K562 (cell line): Measurements from ENCODE around the gene TCIRG1. TPM values are rescaled to one million over a fixed set of nuclear protein-coding genes. Genes with fewer than 3 reads are reported as not detected.

Experiments used
- ATAC-seq: fragments of 200-7000 bp; cut with Tn5 transposase; 3 replicates; pipeline ENCODE4 v1.9.1; 2020; ENCODE audit warnings: moderate library complexity
- BruUV-seq: library from RNA; stranded (reverse); fragments of 400-500 nt; replicated peaks from 2 replicates; lab custom pipeline; 2021; lab: Mats Ljungman, UMichigan
- CTCF ChIA-PET: fragments of 300-600 bp; formaldehyde crosslinking; extraction: SDS; loops from one replicate; lab custom pipeline; 2021; ENCODE audit warnings: low intra/inter-chr PET ratio; lab: Yijun Ruan, JAX
- POLR2A ChIA-PET: fragments of 300-600, 350-650 bp; sonication (Branson Sonifier 250); formaldehyde crosslinking; extraction: SDS; loops from one replicate; lab custom pipeline; 2021; ENCODE audit warnings: antibody characterized with exemption, inconsistent platforms; lab: Yijun Ruan, JAX
- DNase-seq, 4 experiments: peaks; one replicate each; pipeline versions ENCODE4 v3.0.0 to v3.0.0-alpha.2; 2011 to 2018; ENCODE audit warnings: low spot score in 3 of 4, mixed read lengths in 3 of 4; ENCODE audit errors: extremely low read depth in 1 of 4
- FAIRE-seq: peaks from 2 replicates; lab custom pipeline; 2011; peaks lifted over from hg19 to GRCh38; lab: Jason Lieb, UNC
- H2AFZ ChIP-seq: 2 replicates; pipeline ENCODE4 v1.6.0; 2011; ENCODE audit warnings: low read depth, low read length, control low read depth, inconsistent platforms
- H3K27ac ChIP-seq: fragments of 200-600 bp; 3 replicates; pipeline ENCODE4 v1.8.0; 2011; ENCODE audit warnings: low read depth, mild to moderate bottlenecking, control low read depth, inconsistent platforms, low read length, moderate library complexity, mixed read lengths; ENCODE audit errors: extremely low read depth
- H3K27me3 ChIP-seq, 2 experiments: fragments of 300-600 bp in 1 of 2; 2 replicates in 1 of 2; 3 replicates in 1 of 2; pipeline versions ENCODE4 v1.6.0 to v1.8.0; 2011; ENCODE audit warnings: inconsistent platforms in 2 of 2, low read length in 2 of 2, mild to moderate bottlenecking in 1 of 2, mixed read lengths in 1 of 2, moderate library complexity in 1 of 2; ENCODE audit not compliant: control insufficient read depth in 2 of 2, insufficient read depth in 2 of 2
- H3K36me3 ChIP-seq: fragments of 300-600 bp; 3 replicates; pipeline ENCODE4 v1.8.0; 2011; ENCODE audit warnings: mild to moderate bottlenecking, low read length, inconsistent platforms; ENCODE audit not compliant: control insufficient read depth, insufficient read depth
- H3K4me1 ChIP-seq, 2 experiments: fragments of 200-600 bp in 1 of 2; replicated peaks in 1 of 2; 2 replicates in 1 of 2; 3 replicates in 1 of 2; pipeline versions ENCODE4 v1.5.1 to v1.8.0; 2011; ENCODE audit warnings: inconsistent platforms in 2 of 2, low read length in 2 of 2, mild to moderate bottlenecking in 1 of 2, mixed read lengths in 1 of 2, moderate library complexity in 1 of 2; ENCODE audit not compliant: control insufficient read depth in 2 of 2, insufficient read depth in 2 of 2
- H3K4me2 ChIP-seq: 2 replicates; pipeline ENCODE4 v1.6.1; 2011; ENCODE audit warnings: low read length, control low read depth, inconsistent platforms, mixed read lengths; ENCODE audit not compliant: insufficient read depth
- H3K4me3 ChIP-seq: fragments of 200-600 bp; sonication (generic), shearing (Covaris generic); 2 replicates; pipeline ENCODE4 v1.5.1; 2016; ENCODE audit warnings: control low read depth, inconsistent platforms
- H3K79me2 ChIP-seq: fragments of 200-600 bp; 3 replicates; pipeline ENCODE4 v1.8.0; 2011; ENCODE audit warnings: low read length, inconsistent platforms; ENCODE audit not compliant: control insufficient read depth, insufficient read depth
- H3K9ac ChIP-seq, 2 experiments: 2 replicates each; pipeline versions ENCODE4 v1.6.0 to v1.6.1; 2011; ENCODE audit warnings: low read depth in 2 of 2, low read length in 2 of 2, control low read depth in 1 of 2, inconsistent platforms in 1 of 2, mild to moderate bottlenecking in 1 of 2, mixed read lengths in 1 of 2; ENCODE audit not compliant: insufficient read depth in 1 of 2
- H3K9me1 ChIP-seq: one replicate; pipeline ENCODE4 v1.6.0; 2011; ENCODE audit warnings: inconsistent platforms, mild to moderate bottlenecking, low read length, moderate library complexity; ENCODE audit not compliant: control insufficient read depth, insufficient read depth
- H3K9me3 ChIP-seq: replicated peaks from 2 replicates; pipeline ENCODE4 v1.5.1; 2011; ENCODE audit warnings: low read depth, low read length, inconsistent platforms; ENCODE audit not compliant: control insufficient read depth, insufficient read depth
- H4K20me1 ChIP-seq: replicated peaks from 2 replicates; pipeline ENCODE4 v1.6.1; 2011; ENCODE audit warnings: low read length, inconsistent platforms, mixed read lengths; ENCODE audit not compliant: control insufficient read depth, insufficient read depth
- HCFC1 ChIP-seq: IDR thresholded peaks from 2 replicates; pipeline ENCODE4 v1.6.1; 2012; ENCODE audit warnings: low read depth, low read length, improper control_type of control experiment
- SAFB2 ChIP-seq: fragments of 200-400 bp; formaldehyde crosslinking; IDR thresholded peaks from 2 replicates; pipeline ENCODE4 v1.6.1; 2018; ENCODE audit warnings: borderline replicate concordance, low read length, low read depth, moderate library complexity; ENCODE audit not compliant: severe bottlenecking
- TCF15 ChIP-seq: fragments of 250-450 bp; sonication (Bioruptor Pico); IDR thresholded peaks from 2 replicates; pipeline ENCODE4 v1.8.0; 2022; ENCODE audit warnings: moderate library complexity, mild to moderate bottlenecking, inconsistent platforms
- ZBTB40 ChIP-seq, 2 experiments: fragments of 450-650 bp in 1 of 2; sonication (generic) in 1 of 2; formaldehyde crosslinking in 1 of 2; IDR thresholded peaks; 2 replicates each; pipeline versions ENCODE4 v1.7.1 to v1.9.0; 2016 to 2022; ENCODE audit warnings: inconsistent platforms in 1 of 2, mild to moderate bottlenecking in 1 of 2, missing genetic modification reagents in 1 of 2
- ZNF717 ChIP-seq: fragments of 250-450 bp; sonication (Bioruptor Pico); IDR thresholded peaks from 2 replicates; pipeline ENCODE4 v1.5.0; 2021
- WGBS: fragments of 100-300 bp; shearing (Covaris generic); methylation state at CpG from one replicate; pipeline ENCODE4 v1.1.6; 2016; ENCODE audit warnings: low coverage, mixed read lengths; ENCODE audit not compliant: insufficient coverage; ENCODE audit errors: missing lambda C conversion rate; 5-methylcytosine and 5-hydroxymethylcytosine counted together
- in situ Hi-C: fragments of 300-500 bp; cut with MboI; formaldehyde crosslinking; loops from 4 replicates; pipeline ENCODE4 v1.15.0; 2018; ENCODE audit warnings: inconsistent platforms, mixed read lengths
- intact Hi-C: fragments of 100-400 bp; cut with micrococcal nuclease; formaldehyde crosslinking; loops from 2 replicates; pipeline ENCODE4 v1.14.2; 2022
- polyA plus RNA-seq, 8 experiments: library from polyadenylated mRNA; depleted of rRNA in 4 of 8; stranded (reverse) in 5 of 8; unstranded in 3 of 8; fragments of >200 nt; fragmentation: Nextera tagmentation in 2 of 8; fragmentation: Illumina TruSeq in 1 of 8; extraction: Ambion mirVana in 2 of 8; extraction: Trizol in 1 of 8; gene quantifications; 2 replicates each; pipeline versions ENCODE4 v1.2.1 to v1.2.3, GENCODE V29; 2011 to 2014; ENCODE audit warnings: inconsistent platforms in 1 of 8, missing spikeins in 1 of 8
- total RNA-seq, 7 experiments: library from RNA; depleted of rRNA in 6 of 7; stranded (reverse); fragments of >200 nt in 6 of 7; fragmentation: Illumina TruSeq in 2 of 7; extraction: Trizol in 2 of 7; gene quantifications; 2 replicates each; pipeline versions ENCODE4 v1.2.1 to v1.2.3, GENCODE V29; 2011 to 2021; ENCODE audit warnings: low replicate concordance in 1 of 7

The TCIRG1 gene
- total and polyA plus RNA-seq, 9 of the 15 experiments (the other 6 are each of a cell fraction or from before 2014, with no cell fraction given): 0.49 to 143 (median 24.4) TPM

- no peak for TF ChIP-seq TCF15 (CRISPR knock-in tag)
- no peak for TF ChIP-seq ZNF717 (CRISPR knock-in tag)
- TF ChIP-seq SAFB2: no peak
- no peak for TF ChIP-seq HCFC1
- H3K4me3 ChIP-seq: no peak overlapping the region
- intact Hi-C loops (no loop called here), in situ Hi-C loops (no loop called here)
- H3K36me3 ChIP-seq: peaks cover 44% of the 10 kb centered on the region; the same call in 2 of the 3 replicates
- no peak for FAIRE-seq
- ChIA-PET POLR2A (interaction anchor here (0.6 kb wide), 2 partner anchors 18 to 86 kb away, joined by 3 read pairs; no protein-coding TSS in a partner anchor), CTCF (no interaction called here)
- no peaks in the 10 kb centered on the region for H3K9me1 ChIP-seq
- 94% methylated on average over 12 of the region's 12 CpGs for WGBS
- H4K20me1 ChIP-seq: no peaks in the 10 kb centered on the region
- no peak overlapping the region for H3K4me2 ChIP-seq
- no TSS peak for BruUV-seq
- no peak for ATAC-seq
- no peak overlapping the region for H3K27ac ChIP-seq
- peak overlapping the region in 1 of 2 experiments; percentile 55; a peak in 1 of 4 replicates for H3K9ac ChIP-seq
- H3K27me3 ChIP-seq: no peaks in the 10 kb centered on the region
- DNase-seq: no peak
- peaks cover 27 to 69% of the 10 kb centered on the region in 2 experiments for H3K4me1 ChIP-seq
- H2AFZ ChIP-seq: no peak overlapping the region
- H3K9me3 ChIP-seq: no peaks in the 10 kb centered on the region
- H3K79me2 ChIP-seq: peaks cover 29% of the 10 kb centered on the region
These were observed 5.1 kb upstream of the TCIRG1 start for GRCh38 chr11:68033708-68034045.

- Histone ChIP-seq H3K4me3 (no peak overlapping the region), H3K9me1 (no peaks in the 10 kb centered on the region), H3K4me1 (peaks cover 25 to 76% of the 10 kb centered on the region in 2 experiments), H3K79me2 (peaks cover 46% of the 10 kb centered on the region), H3K36me3 (peaks cover 44% of the 10 kb centered on the region; the same call in 2 of the 3 replicates), H3K9me3 (no peaks in the 10 kb centered on the region), H4K20me1 (no peaks in the 10 kb centered on the region), H2AFZ (no peak overlapping the region), H3K4me2 (no peak overlapping the region), H3K27me3 (no peaks in the 10 kb centered on the region), H3K9ac (peak overlapping the region in 1 of 2 experiments; percentile 73; a peak in 2 of 4 replicates), H3K27ac (no peak overlapping the region)
- FAIRE-seq (no peak), DNase-seq (no peak), ATAC-seq (no peak)
- in situ Hi-C loops (no loop called here), intact Hi-C loops (no loop called here)
- ChIA-PET POLR2A (interaction anchor here (0.6 to 1.1 kb wide), 2 partner anchors 14 to 237 kb away, joined by 3 read pairs; no protein-coding TSS in a partner anchor), CTCF (no interaction called here)
- WGBS: 86% methylated on average over 13 of the region's 13 CpGs
- no TSS peak for BruUV-seq
- TF ChIP-seq ZBTB40 (IDR thresholded peaks at IDR 0.05) (peak; percentile 95), ZBTB40 (CRISPR knock-in tag; IDR thresholded peaks at IDR 0.05) (peak; percentile 91)
These were observed 3.5 kb upstream of the TCIRG1 start for GRCh38 chr11:68035266-68035876.
